ENCODE measurements around the gene DBNDD1. TPM values are rescaled to one million over a fixed set of nuclear protein-coding genes. Genes with fewer than 3 reads are reported as not detected.
A peak's percentile ranks its signal among the peaks of the same experiment; 100 is the strongest.

DBNDD1 gene
- total and polyA plus RNA-seq, 2 donors (not counting 3 experiments of a cell fraction or from before 2014, with no cell fraction given), result 28.2 to 45.7 TPM

GRCh38 chr16:89973654-89974335 lies 45.5 kb downstream of the DBNDD1 start:
- intact Hi-C loops (cut with micrococcal nuclease) (loop anchor here (2.0 kb wide), 2 partner anchors 43 to 49 kb away; no protein-coding TSS in a partner anchor), dilution Hi-C loops (cut with MboI; ENCODE audit: extremely low pct_ligation_motif_present, low sequenced_read_pairs) (no loop called here)
- H3K79me2 ChIP-seq (ENCODE audit: control insufficient read depth, insufficient read depth, low read length), result peaks cover 60% of the 10 kb centered on the region
- BruUV-seq (replicated peaks), result no TSS peak
- peak overlapping the region; percentile 88 for H3K4me2 ChIP-seq (ENCODE audit: insufficient read depth, low read length)
- DNase-seq (ENCODE audit: low read depth, low spot score) (no peak), FAIRE-seq (no peak)
- no peak overlapping the region for H3K27ac ChIP-seq (ENCODE audit: insufficient read depth, low read depth, low read length)
- TF ChIP-seq POLR2AphosphoS5 (IDR thresholded peaks at IDR 0.05; ENCODE audit: insufficient read depth, low read depth, low read length) (no peak), EZH2 (IDR thresholded peaks at IDR 0.05; ENCODE audit: borderline replicate concordance, low read depth, low read length, severe bottlenecking) (no peak), POLR2A (IDR thresholded peaks at IDR 0.05; ENCODE audit: low read depth, low read length) (no peak), GATA2 (IDR thresholded peaks at IDR 0.05; ENCODE audit: insufficient read depth, insufficient read length, low read depth, low read length) (no peak), FOS (IDR thresholded peaks at IDR 0.05; ENCODE audit: borderline replicate concordance, insufficient read depth, low read length) (no peak), JUN (IDR thresholded peaks at IDR 0.05; ENCODE audit: borderline replicate concordance, insufficient read depth, insufficient read length, low read depth) (no peak), MYC (IDR thresholded peaks at IDR 0.05; ENCODE audit: low read depth, low read length) (no peak)
- TF ChIP-seq, protein P1, sequence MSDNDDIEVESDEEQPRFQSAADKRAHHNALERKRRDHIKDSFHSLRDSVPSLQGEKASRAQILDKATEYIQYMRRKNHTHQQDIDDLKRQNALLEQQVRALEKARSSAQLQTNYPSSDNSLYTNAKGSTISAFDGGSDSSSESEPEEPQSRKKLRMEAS (IDR thresholded peaks at IDR 0.05; ENCODE audit: insufficient read depth, insufficient read length), result no peak
- TF ChIP-seq, protein P2, sequence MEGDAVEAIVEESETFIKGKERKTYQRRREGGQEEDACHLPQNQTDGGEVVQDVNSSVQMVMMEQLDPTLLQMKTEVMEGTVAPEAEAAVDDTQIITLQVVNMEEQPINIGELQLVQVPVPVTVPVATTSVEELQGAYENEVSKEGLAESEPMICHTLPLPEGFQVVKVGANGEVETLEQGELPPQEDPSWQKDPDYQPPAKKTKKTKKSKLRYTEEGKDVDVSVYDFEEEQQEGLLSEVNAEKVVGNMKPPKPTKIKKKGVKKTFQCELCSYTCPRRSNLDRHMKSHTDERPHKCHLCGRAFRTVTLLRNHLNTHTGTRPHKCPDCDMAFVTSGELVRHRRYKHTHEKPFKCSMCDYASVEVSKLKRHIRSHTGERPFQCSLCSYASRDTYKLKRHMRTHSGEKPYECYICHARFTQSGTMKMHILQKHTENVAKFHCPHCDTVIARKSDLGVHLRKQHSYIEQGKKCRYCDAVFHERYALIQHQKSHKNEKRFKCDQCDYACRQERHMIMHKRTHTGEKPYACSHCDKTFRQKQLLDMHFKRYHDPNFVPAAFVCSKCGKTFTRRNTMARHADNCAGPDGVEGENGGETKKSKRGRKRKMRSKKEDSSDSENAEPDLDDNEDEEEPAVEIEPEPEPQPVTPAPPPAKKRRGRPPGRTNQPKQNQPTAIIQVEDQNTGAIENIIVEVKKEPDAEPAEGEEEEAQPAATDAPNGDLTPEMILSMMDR (IDR thresholded peaks at IDR 0.05; ENCODE audit: extremely low read depth in 1 of 2, insufficient read depth in 1 of 2, low read depth in 1 of 2, low read length in 2 of 2), result no peak
- H3K9me3 ChIP-seq (replicated peaks; ENCODE audit: control insufficient read depth, insufficient read depth, low read length), result no peaks in the 10 kb centered on the region
- CTCF ChIA-PET, result interaction anchor here (1.0 to 1.4 kb wide), 2 partner anchors 45 to 51 kb away, joined by 3 to 4 read pairs; partner anchors contain the start of gene TUBB3
- H3K4me1 ChIP-seq (ENCODE audit: control insufficient read depth, extremely low read depth, insufficient read depth, low read length), result peaks cover 20% of the 10 kb centered on the region
- H3K36me3 ChIP-seq (ENCODE audit: control insufficient read depth in 2 of 2, extremely low read depth in 1 of 2, insufficient read depth in 2 of 2, low read length in 2 of 2), result peaks cover 0 to 5% of the 10 kb centered on the region in 2 experiments
- peak overlapping the region; percentile 95 for H3K9ac ChIP-seq (replicated peaks; ENCODE audit: extremely low read depth, insufficient read depth, low read length)
- H3K9me1 ChIP-seq (replicated peaks; ENCODE audit: control insufficient read depth, extremely low read depth, insufficient read depth, low read length), result no peaks in the 10 kb centered on the region
- no peaks in the 10 kb centered on the region for H4K20me1 ChIP-seq (replicated peaks; ENCODE audit: control insufficient read depth, extremely low read depth, insufficient read depth, low read length)
- no peaks in the 10 kb centered on the region for H3K27me3 ChIP-seq (ENCODE audit: control insufficient read depth in 2 of 2, insufficient read depth in 2 of 2, low read length in 2 of 2)
- POLR2A ChIA-PET, result no interaction called here
- H3K4me3 ChIP-seq (replicated peaks in 1 of 3; ENCODE audit: insufficient read depth in 1 of 3, low read depth in 1 of 3, low read length in 3 of 3), result peak overlapping the region in 2 of 3 experiments; percentile 90 to 95
- no peak overlapping the region for H2AFZ ChIP-seq (ENCODE audit: low read depth, low read length)
